Bronchial epithelial cell (primary cell): ENCODE measurements around the gene C6orf58. TPM values are rescaled to one million over a fixed set of nuclear protein-coding genes. Genes with fewer than 3 reads are reported as not detected.
"Not testable (repeated sequence)": the region's sequence is repeated elsewhere in the genome, so short reads cannot be mapped to it uniquely, and the experiment has no call there.

Experiments
- DNase-seq: peaks from one replicate; pipeline ENCODE4 v3.0.0-alpha.2; 2010; ENCODE audit warnings: low read depth
- FAIRE-seq: peaks from 2 replicates; lab custom pipeline; 2011; peaks lifted over from hg19 to GRCh38; lab: Jason Lieb, UNC
- H3K27me3 ChIP-seq: 2 replicates; pipeline ENCODE4 v1.5.1; 2011; ENCODE audit warnings: low read length; ENCODE audit not compliant: control insufficient read depth, insufficient read depth
- H3K36me3 ChIP-seq: 2 replicates; pipeline ENCODE4 v1.5.1; 2011; ENCODE audit warnings: low read length; ENCODE audit not compliant: control insufficient read depth, insufficient read depth
- H3K4me3 ChIP-seq: 2 replicates; pipeline ENCODE4 v1.5.1; 2011; ENCODE audit warnings: mild to moderate bottlenecking, low read depth, low read length, control low read depth
- total RNA-seq: library from RNA; depleted of rRNA; stranded (reverse); fragments of >200 nt; gene quantifications from 2 replicates; pipeline ENCODE4 v1.2.1, GENCODE V29; 2014
- TF ChIP-seq, protein P1 (sequence below): IDR thresholded peaks from 2 replicates; pipeline ENCODE4 v1.5.1; 2011; ENCODE audit warnings: mild to moderate bottlenecking, moderate library complexity, low read length, control low read depth, inconsistent platforms; ENCODE audit not compliant: insufficient read depth, severe bottlenecking

Gene C6orf58
- total RNA-seq, 1 donor from 2014 or later, result not detected

DNA sequence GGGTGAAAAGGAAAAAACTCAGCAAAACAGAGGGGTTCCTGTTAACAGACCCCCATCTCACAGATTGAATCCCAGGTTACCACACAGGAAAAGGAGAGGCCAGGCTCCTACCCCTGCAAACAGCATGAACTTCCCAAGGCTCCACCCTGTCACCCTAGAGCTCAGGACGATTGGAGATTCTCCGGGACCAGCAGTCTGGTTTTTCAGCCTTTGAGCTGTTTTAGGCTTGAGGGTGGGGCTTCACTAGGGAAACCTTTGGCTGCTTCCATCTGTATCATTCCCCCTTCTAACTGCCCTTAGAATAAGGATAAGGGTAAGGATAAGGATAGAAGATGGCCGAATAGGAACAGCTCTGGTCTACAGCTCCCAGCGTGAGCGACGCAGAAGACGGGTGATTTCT, 16.0 kb downstream of the C6orf58 start:
- Histone ChIP-seq H3K27me3 (no peaks in the 10 kb centered on the region), H3K4me3 (no peak overlapping the region), H3K36me3 (no peaks in the 10 kb centered on the region)
- DNase-seq (no peak), FAIRE-seq (no peak)
- TF ChIP-seq, protein P1, sequence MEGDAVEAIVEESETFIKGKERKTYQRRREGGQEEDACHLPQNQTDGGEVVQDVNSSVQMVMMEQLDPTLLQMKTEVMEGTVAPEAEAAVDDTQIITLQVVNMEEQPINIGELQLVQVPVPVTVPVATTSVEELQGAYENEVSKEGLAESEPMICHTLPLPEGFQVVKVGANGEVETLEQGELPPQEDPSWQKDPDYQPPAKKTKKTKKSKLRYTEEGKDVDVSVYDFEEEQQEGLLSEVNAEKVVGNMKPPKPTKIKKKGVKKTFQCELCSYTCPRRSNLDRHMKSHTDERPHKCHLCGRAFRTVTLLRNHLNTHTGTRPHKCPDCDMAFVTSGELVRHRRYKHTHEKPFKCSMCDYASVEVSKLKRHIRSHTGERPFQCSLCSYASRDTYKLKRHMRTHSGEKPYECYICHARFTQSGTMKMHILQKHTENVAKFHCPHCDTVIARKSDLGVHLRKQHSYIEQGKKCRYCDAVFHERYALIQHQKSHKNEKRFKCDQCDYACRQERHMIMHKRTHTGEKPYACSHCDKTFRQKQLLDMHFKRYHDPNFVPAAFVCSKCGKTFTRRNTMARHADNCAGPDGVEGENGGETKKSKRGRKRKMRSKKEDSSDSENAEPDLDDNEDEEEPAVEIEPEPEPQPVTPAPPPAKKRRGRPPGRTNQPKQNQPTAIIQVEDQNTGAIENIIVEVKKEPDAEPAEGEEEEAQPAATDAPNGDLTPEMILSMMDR, result no peak

DNA sequence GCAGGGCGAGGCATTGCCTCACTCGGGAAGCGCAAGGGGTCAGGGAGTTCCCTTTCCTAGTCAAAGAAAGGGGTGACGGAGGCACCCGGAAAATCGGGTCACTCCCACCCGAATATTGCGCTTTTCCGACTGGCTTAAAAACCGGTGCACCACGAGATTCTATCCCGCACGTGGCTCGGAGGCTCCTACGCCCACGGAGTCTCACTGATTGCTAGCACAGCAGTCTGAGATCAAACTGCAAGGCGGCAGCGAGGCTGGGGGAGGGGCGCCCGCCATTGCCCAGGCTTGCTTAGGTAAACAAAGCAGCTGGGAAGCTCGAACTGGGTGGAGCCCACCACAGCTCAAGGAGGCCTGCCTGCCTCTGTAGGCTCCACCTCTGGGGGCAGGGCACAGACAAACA, 16.5 kb downstream of the C6orf58 start:
- FAIRE-seq, H3K27me3 ChIP-seq, DNase-seq, H3K4me3 ChIP-seq, H3K36me3 ChIP-seq: not testable (repeated sequence)

DNA sequence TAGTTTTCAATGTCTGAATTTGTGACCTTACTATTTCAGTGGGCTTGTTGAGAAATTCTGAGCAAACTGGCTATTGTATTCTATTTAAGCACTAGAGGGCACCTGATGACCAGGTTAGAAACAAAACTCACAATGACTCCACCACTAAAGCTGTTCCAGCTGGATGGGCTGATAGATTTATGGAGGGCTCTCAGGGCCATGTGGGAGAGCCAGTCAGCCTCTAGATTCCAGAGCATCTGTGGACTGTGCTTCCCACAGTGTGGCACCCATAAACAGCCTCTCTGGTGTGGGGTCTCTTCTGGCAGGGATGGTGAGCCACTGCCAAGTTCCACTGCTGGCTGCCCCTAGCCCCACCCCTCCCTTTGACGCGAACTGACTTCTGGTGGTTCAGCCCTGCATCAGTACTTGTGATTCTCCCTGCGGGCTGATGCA, 29.2 kb downstream of the C6orf58 start:
- Histone ChIP-seq H3K4me3 (no peak overlapping the region), H3K36me3 (no peaks in the 10 kb centered on the region), H3K27me3 (no peaks in the 10 kb centered on the region)
- DNase-seq (peak; percentile 32), FAIRE-seq (no peak)
- TF ChIP-seq, protein P1, result peak; percentile 30

DNA sequence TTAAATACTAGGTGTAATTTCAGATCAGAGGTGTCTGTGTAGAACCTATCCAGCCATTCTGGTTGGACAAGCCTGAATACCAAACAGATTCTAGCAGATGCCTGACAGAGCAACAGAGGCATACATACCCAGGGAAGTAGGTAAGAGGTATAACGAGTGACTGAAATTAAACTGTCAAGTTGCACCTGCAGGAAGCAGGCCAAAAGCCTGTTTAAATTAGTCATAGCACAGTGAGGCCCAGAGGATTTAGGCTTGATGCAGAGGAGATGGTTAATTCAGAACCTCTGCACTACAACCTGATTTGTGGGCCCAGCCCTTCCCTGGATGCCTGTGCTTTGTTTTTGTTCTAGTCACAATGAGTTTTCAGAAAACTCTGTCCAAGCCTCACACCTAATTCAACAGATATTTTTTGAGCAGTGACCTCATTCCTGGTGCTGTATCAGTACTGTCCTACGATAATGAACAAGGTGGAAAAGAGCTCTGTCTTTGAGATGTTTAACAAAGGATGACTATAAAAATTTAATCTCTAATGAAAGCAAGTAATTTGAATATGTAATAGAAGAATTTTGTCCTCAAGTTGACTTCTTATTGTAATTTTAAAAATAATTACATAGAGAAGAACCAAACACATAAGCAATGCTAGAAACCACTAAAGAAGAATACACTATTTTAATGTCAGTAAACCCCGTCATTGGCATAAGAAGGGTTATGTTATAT, 31.7 kb downstream of the C6orf58 start:
- Histone ChIP-seq H3K36me3 (no peaks in the 10 kb centered on the region), H3K4me3 (no peak overlapping the region), H3K27me3 (no peaks in the 10 kb centered on the region)
- TF ChIP-seq, protein P1, result no peak
- no peak for FAIRE-seq
- DNase-seq, result no peak

DNA sequence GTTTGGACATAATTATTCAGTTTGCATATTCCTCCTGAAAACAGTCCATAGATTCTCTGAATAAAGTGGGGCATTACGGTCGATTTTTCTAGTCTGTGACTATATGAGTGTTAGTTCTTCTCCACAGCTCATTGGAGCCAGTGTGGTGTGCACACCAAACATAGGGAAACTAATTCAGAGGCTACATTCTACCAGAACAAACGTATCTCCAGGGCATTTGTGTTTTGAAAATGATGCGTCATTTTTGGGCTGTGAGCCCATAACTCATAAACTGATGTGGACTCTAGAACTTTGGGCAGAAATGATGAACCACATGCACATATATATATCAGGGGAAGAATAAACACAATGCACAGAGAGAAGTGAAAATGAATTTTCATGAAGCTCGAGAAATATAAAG, 41.8 kb downstream of the C6orf58 start:
- peaks cover 4% of the 10 kb centered on the region for H3K27me3 ChIP-seq
- TF ChIP-seq, protein P1, result no peak
- no peaks in the 10 kb centered on the region for H3K36me3 ChIP-seq
- no peak overlapping the region for H3K4me3 ChIP-seq
- DNase-seq (peak; percentile 5), FAIRE-seq (no peak)

DNA sequence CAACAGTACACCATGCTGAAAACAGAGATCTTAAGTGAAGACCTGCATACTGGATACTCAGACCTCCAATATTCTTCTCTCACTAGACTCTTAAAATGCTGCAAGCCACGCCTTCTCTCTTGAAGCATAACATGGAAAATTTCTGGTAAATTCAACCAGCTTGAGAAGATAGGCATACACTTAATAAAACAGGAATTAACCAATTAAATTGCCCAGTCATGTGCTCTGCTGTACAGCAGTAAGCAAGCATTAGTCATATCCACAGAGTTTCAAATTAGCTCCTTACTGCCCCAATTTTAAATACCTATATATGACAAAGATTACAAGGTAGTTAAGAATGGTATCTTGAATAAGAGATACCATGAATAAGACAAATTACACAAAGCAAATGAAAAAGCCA, 53.8 kb downstream of the C6orf58 start:
- Histone ChIP-seq H3K27me3 (no peaks in the 10 kb centered on the region), H3K4me3 (no peak overlapping the region), H3K36me3 (no peaks in the 10 kb centered on the region)
- FAIRE-seq, result no peak
- TF ChIP-seq, protein P1, result no peak
- peak; percentile 16 for DNase-seq
